ENCODE data around the gene FGD5.

Gene FGD5

DNA sequence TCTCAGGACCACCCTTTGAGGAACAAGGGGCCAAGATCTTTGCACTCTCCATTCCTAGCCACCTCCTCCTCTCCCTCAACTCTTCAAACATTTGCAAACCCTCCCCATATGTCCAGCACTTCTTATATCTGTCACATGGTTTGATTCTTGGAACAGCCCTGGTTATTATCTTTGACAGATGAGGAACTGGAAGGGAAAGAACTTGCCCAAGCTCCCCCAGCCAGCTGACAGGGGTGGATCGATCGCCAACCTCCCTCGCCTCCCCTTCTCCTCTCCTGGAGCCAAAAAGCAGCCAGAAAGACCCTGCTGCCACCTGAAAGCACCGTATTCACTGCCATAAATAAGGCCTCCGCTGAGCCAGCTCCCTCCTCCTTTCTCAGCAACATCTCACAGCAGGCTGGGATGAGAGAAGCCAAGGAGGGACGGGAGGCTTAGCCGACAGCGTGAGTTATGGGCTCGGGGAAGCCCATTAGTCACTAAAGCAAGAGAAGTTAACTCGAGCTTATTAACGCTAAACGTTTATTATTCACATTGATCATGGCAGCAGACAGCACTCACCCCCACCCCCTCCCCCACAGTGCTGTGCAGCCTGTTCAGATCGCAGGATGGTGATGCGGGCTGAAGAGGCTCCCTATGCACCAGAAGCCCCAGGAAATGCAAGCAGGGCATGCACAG lies 22.2 kb upstream of the FGD5 start:
- H3K4me3 ChIP-seq (ENCODE audit: low read length) = no peak overlapping the region
- no peak for TF ChIP-seq ZNF274 (IDR thresholded peaks at IDR 0.05; ENCODE audit: low read depth, low read length)

DNA sequence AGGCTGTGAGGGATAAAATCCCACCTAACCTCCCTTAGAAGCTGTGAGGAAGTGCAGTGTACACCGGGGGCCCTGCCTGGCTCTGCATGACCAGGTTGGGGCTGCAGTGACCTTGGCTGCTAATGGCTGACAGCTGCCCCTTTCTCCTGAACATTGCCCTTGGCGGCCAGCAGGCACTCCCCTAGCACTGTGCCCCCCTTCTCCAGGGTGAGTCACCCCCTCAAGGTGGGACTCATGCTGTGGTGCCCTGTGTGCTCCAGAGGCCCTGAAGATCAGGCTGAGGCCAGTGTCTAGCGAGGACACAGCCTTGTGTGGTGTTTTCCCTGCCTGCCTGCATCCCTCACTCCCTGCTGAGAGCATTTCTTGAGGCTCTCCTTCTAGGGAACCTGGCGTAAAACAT lies 21.0 kb upstream of the FGD5 start:
- no peak for TF ChIP-seq ZNF274 (IDR thresholded peaks at IDR 0.05; ENCODE audit: low read depth, low read length)

DNA sequence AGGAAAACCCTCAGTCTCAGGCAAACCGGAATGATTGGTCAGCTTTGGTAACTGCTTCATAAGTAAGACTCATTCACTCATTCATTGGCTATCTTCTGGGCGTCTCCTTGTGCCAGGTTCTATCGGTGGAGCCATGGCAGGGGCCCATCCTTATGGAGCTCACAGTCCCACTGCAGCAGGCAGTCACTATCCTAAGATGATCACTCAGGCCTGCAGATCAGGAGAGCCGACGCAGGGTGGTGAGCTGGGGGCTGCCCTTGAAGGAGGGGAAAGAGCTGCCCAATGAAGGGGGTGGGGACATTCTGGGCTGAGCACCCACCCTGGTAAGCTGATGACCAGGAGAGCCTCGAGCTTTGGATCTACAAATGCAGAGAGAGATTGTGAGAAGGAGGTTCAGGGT lies 20.5 kb upstream of the FGD5 start:
- H3K4me3 ChIP-seq (ENCODE audit: low read length) = no peak overlapping the region
- no peak for TF ChIP-seq ZNF274 (IDR thresholded peaks at IDR 0.05; ENCODE audit: low read depth, low read length)

More for the DNA sequence above, 21.0 kb upstream of the FGD5 start:
- no peak overlapping the region for H3K4me3 ChIP-seq (ENCODE audit: low read length)

DNA sequence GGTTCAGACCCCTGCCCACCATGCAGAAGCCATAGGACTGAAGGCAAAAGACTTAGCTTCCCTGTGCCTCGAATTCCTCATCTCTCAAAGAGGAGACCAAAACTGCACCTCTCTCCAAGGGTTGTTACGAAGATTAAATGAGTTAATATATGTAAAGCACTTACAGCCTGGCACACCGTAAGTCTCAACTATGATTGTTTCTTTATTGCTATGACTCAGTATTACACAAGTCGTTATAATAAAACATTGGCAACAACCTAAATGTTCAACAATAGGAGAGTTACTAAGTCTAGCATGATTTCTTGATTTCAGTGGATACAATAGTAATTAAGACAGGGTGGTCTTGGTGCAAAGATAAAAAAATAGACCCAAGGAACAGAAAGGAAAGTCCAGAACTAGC lies 19.6 kb upstream of the FGD5 start:
- H3K4me3 ChIP-seq (ENCODE audit: low read length) = no peak overlapping the region
- no peak for TF ChIP-seq ZNF274 (IDR thresholded peaks at IDR 0.05; ENCODE audit: low read depth, low read length)

DNA sequence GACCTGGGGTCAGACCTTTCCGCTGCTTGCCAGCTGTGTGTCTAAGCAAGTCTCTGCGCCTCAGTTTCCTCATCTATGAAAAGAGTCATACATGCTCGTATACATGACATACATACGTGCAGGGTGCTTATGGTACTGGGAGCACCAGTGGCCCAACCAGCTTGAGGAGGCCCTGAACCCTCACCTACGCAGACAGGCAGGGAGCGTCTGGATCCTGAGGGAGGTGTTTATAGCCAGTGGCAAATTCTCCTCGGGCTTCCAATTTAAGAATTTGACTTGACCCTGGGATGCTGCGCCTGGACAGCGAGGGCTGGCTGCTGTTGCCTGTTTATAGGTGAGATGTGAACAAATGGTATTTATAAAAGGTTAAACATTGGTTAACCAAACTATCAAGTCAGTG lies 17.7 kb upstream of the FGD5 start:
- no peak overlapping the region for H3K4me3 ChIP-seq (ENCODE audit: low read length)
- no peak for TF ChIP-seq ZNF274 (IDR thresholded peaks at IDR 0.05; ENCODE audit: low read depth, low read length)

DNA sequence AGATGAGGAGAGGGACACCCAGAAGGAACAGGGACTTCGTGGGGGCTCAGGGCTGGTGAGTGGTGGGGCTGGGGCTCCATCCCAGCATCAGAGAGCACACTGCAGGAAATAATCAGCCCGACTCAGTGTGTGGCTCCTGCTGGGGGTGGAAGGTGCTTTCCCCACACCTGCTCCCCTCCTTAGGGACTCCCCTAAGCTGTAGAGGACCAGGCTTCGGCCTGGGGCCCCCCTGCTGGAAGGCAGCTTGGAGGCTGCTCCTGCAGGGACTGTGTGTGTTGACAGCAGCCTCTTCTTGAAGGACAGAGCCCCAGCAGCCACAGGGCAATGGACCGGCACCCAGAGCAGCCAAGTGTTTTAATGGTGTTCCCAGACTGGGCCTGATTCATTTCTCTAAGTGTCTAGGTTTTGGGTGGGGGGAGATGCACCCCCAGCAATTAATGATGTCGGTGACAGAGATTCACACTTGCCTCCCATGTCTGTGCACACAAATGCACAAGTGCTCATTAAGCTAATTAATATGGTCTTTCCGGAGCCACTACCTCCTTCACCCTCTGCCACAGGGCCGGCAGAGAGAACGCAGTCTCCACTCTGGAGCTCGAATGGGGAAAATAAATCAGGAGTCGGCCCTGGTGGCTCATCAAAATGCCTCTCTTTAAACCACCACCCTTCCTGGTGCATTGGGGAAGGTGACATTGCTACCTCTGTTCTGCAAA lies 16.9 kb upstream of the FGD5 start:
- TF ChIP-seq ZNF274 (IDR thresholded peaks at IDR 0.05; ENCODE audit: low read depth, low read length) = no peak

DNA sequence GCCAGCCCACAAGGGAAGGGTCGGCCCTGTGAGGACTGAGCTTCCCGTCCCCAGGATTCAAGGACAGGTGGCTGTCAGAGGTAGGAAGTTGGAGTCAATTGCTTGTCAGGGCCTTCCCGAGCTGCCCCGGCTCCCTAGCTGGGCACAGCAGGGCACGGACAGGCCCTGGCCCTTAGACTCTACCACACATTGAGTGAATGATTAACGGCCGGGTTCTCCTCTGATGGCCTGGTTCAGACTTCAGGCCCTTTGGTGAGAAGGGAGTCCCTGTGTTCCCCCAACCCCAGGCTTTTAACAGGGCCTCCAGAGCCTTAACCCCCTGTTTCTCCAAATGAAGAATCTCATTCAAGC lies 16.4 kb upstream of the FGD5 start:
- no peak for TF ChIP-seq ZNF274 (IDR thresholded peaks at IDR 0.05; ENCODE audit: low read depth, low read length)
- H3K4me3 ChIP-seq (ENCODE audit: low read length) = no peak overlapping the region

More for the DNA sequence above, 16.9 kb upstream of the FGD5 start:
- no peak overlapping the region for H3K4me3 ChIP-seq (ENCODE audit: low read length)

DNA sequence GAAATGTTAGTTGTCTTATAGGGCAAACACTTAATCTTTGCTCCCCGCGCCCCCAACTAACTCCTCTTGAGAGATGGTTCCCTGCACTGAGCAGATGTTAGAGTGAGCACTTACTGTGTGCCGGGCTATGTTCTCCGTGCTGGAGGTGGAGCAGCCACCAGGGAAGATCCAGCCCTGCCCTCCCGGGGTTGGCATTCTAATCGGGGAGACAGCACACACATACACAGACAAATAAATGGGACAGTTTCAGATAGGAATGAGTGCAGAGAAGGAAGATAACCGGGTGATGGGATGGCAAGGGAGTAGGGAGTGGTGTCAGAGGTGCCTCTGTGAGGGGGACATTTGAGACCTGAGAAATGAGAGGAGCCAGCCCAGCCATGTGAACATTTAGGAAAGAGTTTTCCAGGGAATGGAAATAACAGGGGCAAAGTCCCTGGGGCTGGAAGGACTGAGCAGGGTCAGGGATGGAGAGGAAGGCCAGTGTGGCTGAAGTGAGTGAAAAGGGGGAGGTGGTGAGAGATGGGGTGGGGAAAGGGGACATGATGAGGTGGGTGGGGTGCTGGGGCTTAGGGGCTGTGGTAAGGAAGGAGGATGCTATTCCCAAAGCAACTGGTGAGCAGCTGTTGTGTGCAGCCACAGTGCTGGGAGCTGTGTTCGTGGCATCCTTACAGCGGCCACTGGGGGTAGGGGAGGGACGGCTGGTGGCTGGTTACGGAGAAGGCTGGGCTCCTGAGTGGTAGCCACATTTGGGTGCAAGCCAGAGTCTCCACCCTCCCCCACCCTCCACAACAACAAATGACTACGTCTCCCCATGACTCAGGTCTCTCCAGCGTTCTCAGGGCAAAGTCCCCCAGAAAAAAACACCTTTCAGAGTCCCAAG lies 15.4 kb upstream of the FGD5 start:
- no peak overlapping the region for H3K4me3 ChIP-seq (ENCODE audit: low read length)
- no peak for TF ChIP-seq ZNF274 (IDR thresholded peaks at IDR 0.05; ENCODE audit: low read depth, low read length)

DNA sequence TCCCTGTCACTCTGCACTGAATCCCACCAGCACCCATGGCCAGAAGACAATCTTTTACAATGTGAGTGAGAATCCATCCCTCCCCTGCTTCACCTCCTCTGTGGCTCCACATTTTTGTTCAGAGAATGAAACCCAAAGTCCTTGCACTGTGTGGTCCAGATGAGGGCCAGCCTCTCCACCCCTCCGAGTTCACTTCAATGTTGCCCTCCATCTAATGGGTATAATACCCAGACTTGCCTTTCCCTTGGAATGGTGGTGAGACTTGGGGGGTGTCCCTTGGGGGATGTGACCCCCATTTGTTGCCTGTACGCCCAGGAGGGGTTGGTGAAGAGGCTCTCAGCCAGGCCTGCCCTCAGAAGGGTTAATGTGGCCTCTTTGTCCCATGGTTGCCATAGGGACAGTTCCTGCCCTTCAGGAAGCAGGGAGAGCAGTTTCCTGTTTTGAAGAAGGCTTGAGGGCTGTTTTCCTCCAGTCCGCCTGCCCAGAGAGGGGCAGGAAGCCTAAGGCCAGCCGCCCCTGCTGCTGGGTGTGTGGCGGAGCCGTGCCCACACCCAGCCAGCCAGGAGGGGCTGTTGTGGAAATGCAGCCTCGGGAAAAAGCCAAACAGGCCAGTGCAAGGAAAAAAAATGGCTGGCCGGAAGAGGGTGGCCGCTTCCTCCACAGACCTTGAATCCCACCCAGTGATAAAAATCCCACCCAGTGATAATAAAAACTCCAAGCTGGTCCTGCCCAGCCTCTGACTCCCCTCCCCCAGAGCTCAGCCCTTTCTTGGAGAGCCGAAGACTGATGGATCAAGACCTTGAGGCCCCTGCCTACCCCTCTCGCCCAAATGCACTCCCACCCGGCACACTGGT lies 14.6 kb upstream of the FGD5 start:
- no peak overlapping the region for H3K4me3 ChIP-seq (ENCODE audit: low read length)
- no peak for TF ChIP-seq ZNF274 (IDR thresholded peaks at IDR 0.05; ENCODE audit: low read depth, low read length)

DNA sequence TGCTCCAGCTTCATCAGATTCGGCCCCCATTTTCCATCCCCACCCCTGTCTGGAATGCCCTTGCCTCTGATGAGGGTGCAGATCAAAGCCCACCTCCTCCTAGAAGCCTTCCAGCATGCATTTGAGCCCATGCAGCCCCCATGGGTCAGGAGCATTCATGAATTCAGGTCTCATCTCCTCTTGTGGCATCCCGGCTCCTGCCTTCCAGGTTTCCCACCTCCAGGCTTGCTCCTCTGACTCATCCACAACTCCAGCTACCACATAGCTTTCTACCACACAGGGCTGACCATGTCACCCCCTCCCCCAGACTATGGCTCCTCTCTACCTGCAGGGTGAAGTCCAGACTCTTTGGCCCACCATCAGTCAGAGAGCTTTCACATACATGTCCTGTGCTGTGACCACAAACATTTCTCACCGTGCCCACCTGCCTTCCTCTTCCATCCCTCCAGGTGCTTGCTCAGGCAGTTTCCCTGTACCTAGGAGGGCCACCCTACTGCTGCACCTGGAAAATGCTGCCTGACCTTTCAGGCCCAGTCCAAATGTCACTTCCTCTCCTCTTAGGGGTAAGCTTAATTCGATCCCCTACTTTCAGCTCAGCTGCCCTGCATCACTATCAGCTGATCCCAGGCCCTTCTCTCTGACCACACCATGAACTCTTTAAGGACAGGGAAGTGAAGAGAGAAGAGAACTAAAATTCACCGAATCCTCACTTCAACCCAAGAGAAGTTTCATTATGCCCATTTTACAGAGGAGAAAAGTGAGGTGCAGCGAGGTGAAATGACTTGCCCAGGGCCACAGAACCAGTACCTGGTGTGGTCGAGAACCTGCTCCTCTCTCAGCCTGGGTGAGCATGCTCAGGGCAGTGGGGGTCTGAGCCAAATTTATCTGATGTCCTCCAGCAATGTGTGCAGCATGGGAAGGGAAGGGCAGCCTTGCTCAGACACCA lies 13.7 kb upstream of the FGD5 start:
- no peak for TF ChIP-seq ZNF274 (IDR thresholded peaks at IDR 0.05; ENCODE audit: low read depth, low read length)
- H3K4me3 ChIP-seq (ENCODE audit: low read length) = no peak overlapping the region

DNA sequence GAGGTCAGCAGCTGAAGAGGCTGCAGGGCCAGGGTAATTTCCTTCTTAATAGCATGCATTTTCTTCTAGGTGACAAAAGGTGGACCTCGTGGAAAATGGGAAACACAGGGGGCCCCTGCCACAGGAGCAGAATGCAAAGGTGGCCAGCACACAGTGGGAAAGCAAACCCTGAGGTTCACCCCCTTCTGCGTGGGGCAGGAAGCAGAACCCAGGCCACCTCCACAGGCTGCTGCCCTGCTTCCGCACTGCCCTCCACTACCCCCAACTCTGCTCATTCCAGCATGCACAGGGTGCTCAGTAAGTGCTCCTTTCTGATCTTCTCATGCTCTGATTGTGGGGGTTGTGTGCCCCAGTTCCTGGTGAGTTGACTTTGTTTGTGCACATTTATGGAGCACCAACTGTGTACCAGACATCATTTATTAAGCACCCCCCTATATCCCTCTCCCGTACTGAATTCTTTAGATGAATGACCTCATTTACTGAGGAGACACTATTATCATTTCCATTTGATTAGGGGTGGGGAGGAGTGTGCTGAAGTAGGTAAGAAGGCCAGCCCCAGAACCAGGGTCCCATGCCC lies 12.7 kb upstream of the FGD5 start:
- no peak for TF ChIP-seq ZNF274 (IDR thresholded peaks at IDR 0.05; ENCODE audit: low read depth, low read length)
- H3K4me3 ChIP-seq (ENCODE audit: low read length) = no peak overlapping the region

DNA sequence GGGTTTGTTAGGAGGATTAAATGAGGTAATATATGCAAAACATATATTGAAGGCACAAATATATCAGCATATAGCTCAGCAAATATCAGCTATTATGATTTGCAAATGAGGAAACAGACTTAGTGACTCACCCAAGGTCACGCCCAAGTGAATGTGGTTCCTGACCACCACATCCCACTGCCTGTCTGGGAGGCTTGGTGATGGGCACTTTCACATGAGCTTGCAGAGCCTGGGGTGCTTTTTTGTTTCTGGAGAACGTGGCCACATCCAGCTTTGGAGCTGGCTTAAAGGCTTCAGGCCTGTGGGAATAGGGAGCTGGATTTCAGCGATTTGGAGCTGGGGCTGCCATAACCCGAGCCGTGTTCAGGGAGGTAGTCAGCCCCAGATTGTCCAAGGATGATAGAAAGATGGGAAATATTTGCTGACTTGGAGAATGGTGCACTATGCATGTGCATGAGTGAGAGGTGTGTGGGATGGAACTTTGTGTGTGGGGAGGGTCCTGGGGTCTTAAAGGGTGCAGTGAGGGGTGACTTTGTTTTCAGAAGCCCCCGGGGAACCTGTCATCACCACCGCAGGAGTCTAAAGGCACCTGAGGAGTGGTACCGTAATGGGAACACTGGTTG lies 12.0 kb upstream of the FGD5 start:
- no peak for TF ChIP-seq ZNF274 (IDR thresholded peaks at IDR 0.05; ENCODE audit: low read depth, low read length)
- no peak overlapping the region for H3K4me3 ChIP-seq (ENCODE audit: low read length)

All from GM08714 (cell line).